Epithelial cell of proximal tubule (primary cell): ENCODE measurements around the gene GFRA1. TPM values are rescaled to one million over a fixed set of nuclear protein-coding genes. Genes with fewer than 3 reads are reported as not detected.

ENCODE experiments used
- DNase-seq: peaks from one replicate; pipeline ENCODE4 v3.0.0-alpha.2; 2011; ENCODE audit warnings: low read depth
- H3K4me3 ChIP-seq: 2 replicates; pipeline ENCODE4 v1.5.1; 2011; ENCODE audit warnings: low read depth, mild to moderate bottlenecking, low read length
- CTCF ChIP-seq: conservative IDR thresholded peaks from 2 replicates; pipeline ENCODE4 v1.5.1; 2012; ENCODE audit warnings: low read depth, mild to moderate bottlenecking, low read length
- total RNA-seq: library from RNA; depleted of rRNA; stranded (reverse); fragments of >200 nt; gene quantifications from 2 replicates; pipeline ENCODE4 v1.2.3, GENCODE V29; 2015

GFRA1 gene
- total RNA-seq, 1 donor from 2014 or later = 10.6 TPM

DNA sequence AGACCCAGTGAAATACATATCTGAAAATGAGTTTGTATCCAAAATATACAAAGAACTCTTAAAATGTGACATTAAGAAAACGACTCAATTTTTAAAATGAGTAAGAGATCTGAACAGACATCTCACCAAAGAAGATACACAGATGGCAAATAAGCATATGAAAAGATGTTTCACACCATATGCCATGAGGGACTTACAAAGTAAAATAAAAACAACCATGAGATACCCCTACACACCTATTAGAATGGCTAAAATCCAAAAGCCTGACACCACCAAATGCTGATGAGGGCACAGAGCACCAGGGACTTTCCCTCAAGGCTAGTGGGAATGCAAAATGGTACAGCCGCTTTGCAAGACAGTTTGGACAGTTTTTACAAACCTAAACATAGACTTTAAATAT is 27.9 kb downstream of the GFRA1 start:
- DNase-seq = no peak
- no peak for TF ChIP-seq CTCF
- H3K4me3 ChIP-seq = no peak overlapping the region

- no peak for TF ChIP-seq CTCF
- H3K4me3 ChIP-seq = no peak overlapping the region
- DNase-seq = no peak
Measured at GRCh38 chr10:116241642-116242410, 31.2 kb downstream of the GFRA1 start.

DNA sequence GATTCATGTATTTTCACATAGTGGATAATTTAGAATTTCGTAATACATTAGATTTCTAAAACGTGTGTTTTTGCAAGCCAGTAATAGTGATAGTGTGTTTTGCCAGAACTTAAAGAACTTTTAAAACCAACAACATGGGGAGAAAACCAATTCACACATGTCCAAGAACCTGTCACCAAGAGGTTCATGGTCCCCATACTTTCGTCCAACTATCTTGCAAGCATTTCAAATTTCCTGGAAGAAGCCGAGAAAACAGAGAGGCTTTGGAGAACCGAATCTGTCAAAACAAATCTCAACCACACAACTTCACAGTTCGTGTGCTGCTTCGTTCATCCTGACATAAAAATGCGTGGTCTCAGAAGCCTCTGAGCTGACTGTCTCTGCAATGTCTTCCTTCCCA is 31.9 kb downstream of the GFRA1 start:
- no peak for TF ChIP-seq CTCF
- no peak for DNase-seq
- H3K4me3 ChIP-seq = no peak overlapping the region

- DNase-seq = no peak
- no peak overlapping the region for H3K4me3 ChIP-seq
- no peak for TF ChIP-seq CTCF
Measured at GRCh38 chr10:116240157-116240950, 32.7 kb downstream of the GFRA1 start.

- no peak for TF ChIP-seq CTCF
- no peak overlapping the region for H3K4me3 ChIP-seq
- no peak for DNase-seq
Measured at GRCh38 chr10:116239229-116239628, 33.8 kb downstream of the GFRA1 start.

DNA sequence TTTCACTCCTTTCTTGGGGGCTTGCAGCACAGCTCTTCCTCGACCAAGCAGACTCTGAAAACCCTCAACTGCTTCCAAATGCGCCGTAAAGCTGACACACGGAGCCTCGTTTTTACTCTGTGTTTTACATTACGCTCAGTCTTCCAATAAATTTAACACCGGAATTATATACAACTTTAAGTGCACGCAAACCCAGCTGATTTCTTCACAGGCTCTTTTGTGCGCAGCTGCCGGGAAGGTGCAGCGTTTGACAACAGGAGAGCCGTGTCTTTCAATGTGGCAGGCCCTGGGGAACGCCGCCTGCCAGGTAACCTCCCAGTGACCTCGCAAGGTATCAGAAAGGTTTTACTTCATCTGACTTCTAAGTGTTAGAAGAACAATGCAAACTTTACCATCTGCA is 35.0 kb downstream of the GFRA1 start:
- no peak for DNase-seq

More for the DNA sequence above, 35.0 kb downstream of the GFRA1 start:
- no peak for TF ChIP-seq CTCF
- no peak overlapping the region for H3K4me3 ChIP-seq
